ENCODE data around the gene DYNLT5.

- TF ChIP-seq GLIS3 (CRISPR knock-in tag; IDR thresholded peaks at IDR 0.05) (no peak), OSR1 (CRISPR knock-in tag; IDR thresholded peaks at IDR 0.05) (no peak), RARB (CRISPR knock-in tag; IDR thresholded peaks at IDR 0.05) (no peak), ZFP3 (CRISPR knock-in tag; IDR thresholded peaks at IDR 0.05) (no peak), PATZ1 (CRISPR knock-in tag; IDR thresholded peaks at IDR 0.05; ENCODE audit: borderline replicate concordance) (no peak), ZFP30 (CRISPR knock-in tag; IDR thresholded peaks at IDR 0.05) (no peak), SNAI2 (CRISPR knock-in tag; IDR thresholded peaks at IDR 0.05) (no peak), ARNTL (CRISPR knock-in tag; IDR thresholded peaks at IDR 0.05; ENCODE audit: borderline replicate concordance, low read depth) (no peak), ZC3H10 (CRISPR knock-in tag; IDR thresholded peaks at IDR 0.05) (no peak), CREB5 (CRISPR knock-in tag; IDR thresholded peaks at IDR 0.05; ENCODE audit: low read depth) (no peak), CSRNP3 (CRISPR knock-in tag; IDR thresholded peaks at IDR 0.05) (no peak)
Measured at GRCh38 chr1:66704177-66704875, 47.9 kb upstream of the DYNLT5 start.

All from SK-N-SH treated with all-trans-retinoic acid at 6 μM for 48 hours (cell line).